K562 (cell line): ENCODE results near the gene ZNF41. TPM values are rescaled to one million over a fixed set of nuclear protein-coding genes. Genes with fewer than 3 reads are reported as not detected.

Experiments
- CEBPG ChIP-seq, 3 experiments: fragments of 200-800 bp in 1 of 3; sonication (Bioruptor generic) in 1 of 3; sonication (generic) in 1 of 3; formaldehyde crosslinking in 1 of 3; IDR thresholded peaks in 2 of 3; conservative IDR thresholded peaks in 1 of 3; 2 replicates each; pipeline versions ENCODE4 v1.6.1 to v1.8.0; 2016 to 2022; ENCODE audit warnings: missing compliant biosample characterization in 2 of 3, missing genetic modification characterization in 2 of 3, mild to moderate bottlenecking in 1 of 3, missing genetic modification reagents in 1 of 3
- CREB5 ChIP-seq: fragments of 250-450 bp; sonication (Bioruptor Pico); IDR thresholded peaks from 2 replicates; pipeline ENCODE4 v1.5.0; 2020; ENCODE audit warnings: mild to moderate bottlenecking
- GABPB1 ChIP-seq: sonication (generic); formaldehyde crosslinking; IDR thresholded peaks from 2 replicates; pipeline ENCODE4 v1.8.0; 2022; ENCODE audit warnings: mild to moderate bottlenecking, missing genetic modification reagents
- NBN ChIP-seq: fragments of 450-650 bp; IDR thresholded peaks from 2 replicates; pipeline ENCODE4 v1.6.1; 2016; ENCODE audit warnings: low read depth, mild to moderate bottlenecking
- RBM22 ChIP-seq: fragments of 200-400 bp; formaldehyde crosslinking; IDR thresholded peaks from 2 replicates; pipeline ENCODE4 v1.6.1; 2018; ENCODE audit warnings: low read length, low read depth; ENCODE audit not compliant: poor library complexity, severe bottlenecking
- polyA plus RNA-seq, 8 experiments: library from polyadenylated mRNA; depleted of rRNA in 4 of 8; stranded (reverse) in 5 of 8; unstranded in 3 of 8; fragments of >200 nt; fragmentation: Nextera tagmentation in 2 of 8; fragmentation: Illumina TruSeq in 1 of 8; extraction: Ambion mirVana in 2 of 8; extraction: Trizol in 1 of 8; gene quantifications; 2 replicates each; pipeline versions ENCODE4 v1.2.1 to v1.2.3, GENCODE V29; 2011 to 2014; ENCODE audit warnings: inconsistent platforms in 1 of 8, missing spikeins in 1 of 8
- total RNA-seq, 7 experiments: library from RNA; depleted of rRNA in 6 of 7; stranded (reverse); fragments of >200 nt in 6 of 7; fragmentation: Illumina TruSeq in 2 of 7; extraction: Trizol in 2 of 7; gene quantifications; 2 replicates each; pipeline versions ENCODE4 v1.2.1 to v1.2.3, GENCODE V29; 2011 to 2021; ENCODE audit warnings: low replicate concordance in 1 of 7
- TF ChIP-seq, protein P1 (sequence below), 2 experiments: fragments of 450-650 bp in 1 of 2; sonication (generic) in 1 of 2; formaldehyde crosslinking in 1 of 2; IDR thresholded peaks; 2 replicates each; pipeline versions ENCODE4 v1.7.1 to v1.9.0; 2016 to 2022; ENCODE audit warnings: inconsistent platforms in 1 of 2, mild to moderate bottlenecking in 1 of 2, missing genetic modification reagents in 1 of 2

ZNF41 gene
- total and polyA plus RNA-seq, 9 of the 15 experiments (the other 6 are each of a cell fraction or from before 2014, with no cell fraction given) = 0.53 to 8.6 (median 6.6) TPM

- TF ChIP-seq, protein P1, sequence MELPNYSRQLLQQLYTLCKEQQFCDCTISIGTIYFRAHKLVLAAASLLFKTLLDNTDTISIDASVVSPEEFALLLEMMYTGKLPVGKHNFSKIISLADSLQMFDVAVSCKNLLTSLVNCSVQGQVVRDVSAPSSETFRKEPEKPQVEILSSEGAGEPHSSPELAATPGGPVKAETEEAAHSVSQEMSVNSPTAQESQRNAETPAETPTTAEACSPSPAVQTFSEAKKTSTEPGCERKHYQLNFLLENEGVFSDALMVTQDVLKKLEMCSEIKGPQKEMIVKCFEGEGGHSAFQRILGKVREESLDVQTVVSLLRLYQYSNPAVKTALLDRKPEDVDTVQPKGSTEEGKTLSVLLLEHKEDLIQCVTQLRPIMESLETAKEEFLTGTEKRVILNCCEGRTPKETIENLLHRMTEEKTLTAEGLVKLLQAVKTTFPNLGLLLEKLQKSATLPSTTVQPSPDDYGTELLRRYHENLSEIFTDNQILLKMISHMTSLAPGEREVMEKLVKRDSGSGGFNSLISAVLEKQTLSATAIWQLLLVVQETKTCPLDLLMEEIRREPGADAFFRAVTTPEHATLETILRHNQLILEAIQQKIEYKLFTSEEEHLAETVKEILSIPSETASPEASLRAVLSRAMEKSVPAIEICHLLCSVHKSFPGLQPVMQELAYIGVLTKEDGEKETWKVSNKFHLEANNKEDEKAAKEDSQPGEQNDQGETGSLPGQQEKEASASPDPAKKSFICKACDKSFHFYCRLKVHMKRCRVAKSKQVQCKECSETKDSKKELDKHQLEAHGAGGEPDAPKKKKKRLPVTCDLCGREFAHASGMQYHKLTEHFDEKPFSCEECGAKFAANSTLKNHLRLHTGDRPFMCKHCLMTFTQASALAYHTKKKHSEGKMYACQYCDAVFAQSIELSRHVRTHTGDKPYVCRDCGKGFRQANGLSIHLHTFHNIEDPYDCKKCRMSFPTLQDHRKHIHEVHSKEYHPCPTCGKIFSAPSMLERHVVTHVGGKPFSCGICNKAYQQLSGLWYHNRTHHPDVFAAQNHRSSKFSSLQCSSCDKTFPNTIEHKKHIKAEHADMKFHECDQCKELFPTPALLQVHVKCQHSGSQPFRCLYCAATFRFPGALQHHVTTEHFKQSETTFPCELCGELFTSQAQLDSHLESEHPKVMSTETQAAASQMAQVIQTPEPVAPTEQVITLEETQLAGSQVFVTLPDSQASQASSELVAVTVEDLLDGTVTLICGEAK (IDR thresholded peaks at IDR 0.05) = no peak
- TF ChIP-seq, protein P1 (CRISPR knock-in tag; IDR thresholded peaks at IDR 0.05) = no peak
- TF ChIP-seq NBN (no peak), RBM22 (no peak), GABPB1 (no peak), CEBPG (CRISPR knock-in tag; IDR thresholded peaks at IDR 0.05) (no peak), CEBPG (tag; conservative IDR thresholded peaks at IDR 0.05 in 1 of 2, IDR thresholded peaks at IDR 0.05 in 1 of 2) (no peak), CREB5 (CRISPR knock-in tag) (no peak)
These were observed 24.5 kb downstream of the ZNF41 start (continued) for GRCh38 chrX:47458528-47458927.
